ENCODE results near the gene MLST8. TPM values are rescaled to one million over a fixed set of nuclear protein-coding genes. Genes with fewer than 3 reads are reported as not detected.

Gene MLST8
- total and polyA plus RNA-seq, 2 of the 8 experiments (the other 6 are each of a cell fraction or from before 2014, with no cell fraction given): 67.6 to 321 TPM

GRCh38 chr16:2156849-2157224 lies 48.4 kb upstream of the MLST8 start:
- H4K20me1 ChIP-seq (replicated peaks in 1 of 2; ENCODE audit: control insufficient read depth in 1 of 2, insufficient read depth in 2 of 2, low read length in 2 of 2): peaks cover 35 to 62% of the 10 kb centered on the region in 2 experiments
- no peak overlapping the region for H4K5ac ChIP-seq (ENCODE audit: insufficient read length, low read depth, low read length)
- FAIRE-seq (no peak), DNase-seq (ENCODE audit: low read depth in 1 of 2, low spot score in 2 of 2) (no peak)
- H3K4me1 ChIP-seq (replicated peaks in 1 of 4; ENCODE audit: control insufficient read depth in 3 of 4, insufficient read depth in 4 of 4, low read length in 3 of 4): peaks cover 0 to 38% (median 26%) of the 10 kb centered on the region in 4 experiments; a peak in 6 of 7 replicates
- CTCF ChIA-PET (ENCODE audit: partially characterized antibody): interaction anchor here (0.6 to 3.1 kb wide), 3 partner anchors 16 to 1463 kb away, joined by 3 to 10 read pairs (median 5); no protein-coding TSS in a partner anchor
- H2AK5ac ChIP-seq (ENCODE audit: low read depth, low read length): peak overlapping the region; percentile 70; the same call in 1 of the 2 replicates
- WGBS, 2 experiments (ENCODE audit: extremely low coverage in 1 of 2, insufficient coverage in 1 of 2, insufficient read length in 1 of 2, insufficient replicate concordance in 2 of 2, low coverage in 1 of 2, low lambda C conversion rate in 2 of 2, missing lambda C conversion rate in 1 of 2): 72% methylated on average over 5 of the region's 5 CpGs; no CpG with 5 or more reads in 1 of the 2 experiments
- H4K91ac ChIP-seq (replicated peaks; ENCODE audit: insufficient read length, low read length): no peak overlapping the region
- H3K4me2 ChIP-seq (ENCODE audit: insufficient read depth in 1 of 2, low read depth in 2 of 2, low read length in 2 of 2): peak overlapping the region; percentile 67 to 91
- H3K79me1 ChIP-seq (ENCODE audit: low read depth, low read length): peaks cover 22% of the 10 kb centered on the region
- H2BK15ac ChIP-seq (ENCODE audit: low read length): no peak overlapping the region; the same call in 1 of the 2 replicates
- no peak overlapping the region for H4K8ac ChIP-seq (ENCODE audit: extremely low read depth, insufficient read depth, low read length)
- no peak overlapping the region for H3K4ac ChIP-seq (replicated peaks; ENCODE audit: insufficient read length, low read depth, low read length)
- H3K36me3 ChIP-seq (ENCODE audit: control insufficient read depth in 2 of 4, insufficient read depth in 4 of 4, low read length in 3 of 4): peaks cover 5 to 29% (median 13%) of the 10 kb centered on the region in 4 experiments; a peak in 7 of 8 replicates
- H2BK5ac ChIP-seq (ENCODE audit: low read depth, low read length): no peak overlapping the region
- H3K9me3 ChIP-seq (ENCODE audit: insufficient read depth in 2 of 2, low read depth in 1 of 2, low read length in 1 of 2): no peaks in the 10 kb centered on the region
- peaks cover 23% of the 10 kb centered on the region; the same call in 1 of the 2 replicates for H3K23me2 ChIP-seq (ENCODE audit: low read depth, low read length)
- no peak overlapping the region for H3K14ac ChIP-seq (ENCODE audit: insufficient read length)
- H3K56ac ChIP-seq (replicated peaks; ENCODE audit: insufficient read length, low read depth, low read length): peak overlapping the region; percentile 26
- H3K79me2 ChIP-seq (ENCODE audit: control insufficient read depth in 1 of 2, insufficient read depth in 2 of 2, low read length in 2 of 2): peaks cover 38 to 88% of the 10 kb centered on the region in 2 experiments
- H3K4me3 ChIP-seq (ENCODE audit: extremely low read depth in 1 of 4, insufficient read depth in 2 of 4, low read depth in 3 of 4, low read length in 4 of 4): peak overlapping the region; percentile 69 to 100 (median 95); a peak in 7 of 8 replicates
- H3K9ac ChIP-seq (replicated peaks in 1 of 4; ENCODE audit: extremely low read depth in 1 of 4, low read depth in 3 of 4, low read length in 3 of 4): peak overlapping the region in 3 of 4 experiments; percentile 38 to 82 (median 42); a peak in 3 of 7 replicates
- no peaks in the 10 kb centered on the region for H3K27me3 ChIP-seq (replicated peaks in 1 of 4; ENCODE audit: control insufficient read depth in 3 of 4, extremely low read depth in 1 of 4, insufficient read depth in 3 of 4, low read length in 3 of 4)
- no peak overlapping the region for H2BK120ac ChIP-seq (replicated peaks; ENCODE audit: low read depth, low read length)
- peak overlapping the region; percentile 50; the same call in 1 of the 2 replicates for H2BK12ac ChIP-seq (ENCODE audit: low read depth, low read length)
- POLR2A ChIA-PET (ENCODE audit: partially characterized antibody): interaction anchor here (1.4 to 15.0 kb wide), 8 partner anchors 10 to 95 kb away, joined by 5 to 312 read pairs (median 15); partner anchors contain the start of genes BRICD5, DNASE1L2, ECI1 and MLST8
- H3K18ac ChIP-seq (ENCODE audit: extremely low read depth, low read length): no peak overlapping the region; the same call in 1 of the 2 replicates
- no peak overlapping the region for H3K23ac ChIP-seq (ENCODE audit: insufficient read length)
- TF ChIP-seq POU5F1 (IDR thresholded peaks at IDR 0.05; ENCODE audit: low read depth, low read length): no peak
- TF ChIP-seq RXRA (IDR thresholded peaks at IDR 0.05; ENCODE audit: insufficient read depth, low read depth, low read length): no peak
- TF ChIP-seq CEBPB (IDR thresholded peaks at IDR 0.05; ENCODE audit: low read depth, low read length): no peak
- TF ChIP-seq SUZ12 (IDR thresholded peaks at IDR 0.05; ENCODE audit: low read length): no peak
- 0 out of 2 replicates have a peak, but pooled peaks have one; percentile 34 for TF ChIP-seq POLR2AphosphoS5 (IDR thresholded peaks at IDR 0.05; ENCODE audit: low read depth, low read length)
- TF ChIP-seq TEAD4 (IDR thresholded peaks at IDR 0.05; ENCODE audit: low read depth, low read length): no peak
- TF ChIP-seq RNF2 (IDR thresholded peaks at IDR 0.05; ENCODE audit: borderline replicate concordance, low read depth, low read length, missing control alignments, poor library complexity, severe bottlenecking): no peak
- no peak for TF ChIP-seq TAF7 (optimal IDR thresholded peaks at IDR 0.05; ENCODE audit: borderline replicate concordance, low read depth, low read length)
- H3K27ac ChIP-seq (ENCODE audit: low read depth, low read length): peak overlapping the region; percentile 54; the same call in 1 of the 2 replicates
- no peak overlapping the region for H2AFZ ChIP-seq (ENCODE audit: low read length)
- H2BK20ac ChIP-seq (ENCODE audit: low read length): no peak overlapping the region

All from H1 (cell line).